HEK293T (cell line): Measurements from ENCODE around the gene FGFRL1.

ENCODE experiments used
- BHLHE40 ChIP-seq: fragments of 450-650 bp; IDR thresholded peaks from 2 replicates; pipeline ENCODE4 v1.6.1; 2016; ENCODE audit warnings: mild to moderate bottlenecking, moderate library complexity, borderline replicate concordance
- CTBP1 ChIP-seq: fragments of 450-650 bp; IDR thresholded peaks from 2 replicates; pipeline ENCODE4 v1.6.1; 2016; ENCODE audit warnings: borderline replicate concordance
- ELF4 ChIP-seq: fragments of 450-650 bp; IDR thresholded peaks from 2 replicates; pipeline ENCODE4 v1.6.1; 2017; ENCODE audit warnings: antibody characterized with exemption
- FOXK2 ChIP-seq: fragments of 450-650 bp; IDR thresholded peaks from 2 replicates; pipeline ENCODE4 v1.6.1; 2016; ENCODE audit warnings: mild to moderate bottlenecking
- FOXM1 ChIP-seq: fragments of 450-650 bp; IDR thresholded peaks from 2 replicates; pipeline ENCODE4 v1.6.1; 2017; ENCODE audit warnings: mild to moderate bottlenecking, borderline replicate concordance
- L3MBTL2 ChIP-seq: fragments of 450-650 bp; conservative IDR thresholded peaks from 2 replicates; pipeline ENCODE4 v1.6.1; 2016; ENCODE audit warnings: mild to moderate bottlenecking
- PKNOX1 ChIP-seq: fragments of 450-650 bp; IDR thresholded peaks from 2 replicates; pipeline ENCODE4 v1.6.1; 2016
- SP1 ChIP-seq: fragments of 450-650 bp; IDR thresholded peaks from 2 replicates; pipeline ENCODE4 v1.6.1; 2017
- SUZ12 ChIP-seq: fragments of 450-650 bp; IDR thresholded peaks from 2 replicates; pipeline ENCODE4 v1.6.1; 2016; ENCODE audit warnings: mild to moderate bottlenecking
- TARDBP ChIP-seq: fragments of 450-650 bp; IDR thresholded peaks from 2 replicates; pipeline ENCODE4 v1.6.1; 2016
- ZNF384 ChIP-seq: fragments of 450-650 bp; IDR thresholded peaks from 2 replicates; pipeline ENCODE4 v1.6.1; 2016

- no peak for TF ChIP-seq CTBP1
- TF ChIP-seq ZNF384 = no peak
- no peak for TF ChIP-seq BHLHE40
- no peak for TF ChIP-seq FOXK2
- no peak for TF ChIP-seq L3MBTL2
- TF ChIP-seq ELF4 = no peak
- TF ChIP-seq TARDBP = no peak
- TF ChIP-seq SUZ12 = no peak
- TF ChIP-seq PKNOX1 = no peak
- no peak for TF ChIP-seq SP1
- TF ChIP-seq FOXM1 = no peak
These were observed 26.1 kb upstream of the FGFRL1 start for GRCh38 chr4:985123-985830.
